HEK293 (cell line): Measurements from ENCODE around the gene PDZD2.

Experiments used
- CTCF ChIP-seq: fragments of 450-650 bp; formaldehyde crosslinking; IDR thresholded peaks from 2 replicates; pipeline ENCODE4 v1.5.1; 2016; ENCODE audit warnings: missing biosample characterization, missing genetic modification characterization
- TRIM28 ChIP-seq: IDR thresholded peaks from 2 replicates; pipeline ENCODE4 v1.6.1; 2011; ENCODE audit warnings: low read length, control low read depth, borderline replicate concordance
- ZNF221 ChIP-seq: fragments of 450-650 bp; formaldehyde crosslinking; IDR thresholded peaks from 2 replicates; pipeline ENCODE4 v1.5.1; 2017; ENCODE audit warnings: missing biosample characterization, missing genetic modification characterization, borderline replicate concordance
- ZNF830 ChIP-seq: fragments of 450-650 bp; IDR thresholded peaks from 2 replicates; pipeline ENCODE4 v1.5.0; 2018; ENCODE audit warnings: missing biosample characterization, missing genetic modification characterization, low read depth, mild to moderate bottlenecking, moderate library complexity

GRCh38 chr5:31909073-31909472, 270.1 kb downstream of the PDZD2 start:
- no peak for TF ChIP-seq CTCF
- TF ChIP-seq ZNF221 (tag by site-specific recombination) = no peak
- no peak for TF ChIP-seq ZNF830
- no peak for TF ChIP-seq TRIM28
